ENCODE measurements around the gene CD99L2.

DNA sequence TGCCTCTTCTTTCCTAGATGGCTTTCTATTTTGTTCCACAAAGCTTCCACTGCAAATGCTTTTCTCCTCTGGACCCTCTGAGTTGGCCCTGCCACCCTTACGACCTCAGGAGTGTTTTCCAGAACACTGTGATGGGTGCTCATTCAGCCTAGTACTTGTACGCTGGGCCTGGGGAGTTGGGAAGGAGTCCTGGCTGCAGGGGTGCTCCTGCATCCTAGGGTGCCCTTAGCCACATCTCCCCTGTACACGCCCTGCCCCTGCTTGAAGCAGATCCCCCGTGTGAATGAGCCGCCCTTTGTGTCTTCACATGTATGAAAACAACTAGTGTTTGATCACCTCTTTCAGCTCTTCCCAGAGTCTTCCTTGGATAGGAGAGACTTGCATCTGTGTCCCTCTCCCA, 141.1 kb downstream of the CD99L2 start:
- TF ChIP-seq, protein P1, sequence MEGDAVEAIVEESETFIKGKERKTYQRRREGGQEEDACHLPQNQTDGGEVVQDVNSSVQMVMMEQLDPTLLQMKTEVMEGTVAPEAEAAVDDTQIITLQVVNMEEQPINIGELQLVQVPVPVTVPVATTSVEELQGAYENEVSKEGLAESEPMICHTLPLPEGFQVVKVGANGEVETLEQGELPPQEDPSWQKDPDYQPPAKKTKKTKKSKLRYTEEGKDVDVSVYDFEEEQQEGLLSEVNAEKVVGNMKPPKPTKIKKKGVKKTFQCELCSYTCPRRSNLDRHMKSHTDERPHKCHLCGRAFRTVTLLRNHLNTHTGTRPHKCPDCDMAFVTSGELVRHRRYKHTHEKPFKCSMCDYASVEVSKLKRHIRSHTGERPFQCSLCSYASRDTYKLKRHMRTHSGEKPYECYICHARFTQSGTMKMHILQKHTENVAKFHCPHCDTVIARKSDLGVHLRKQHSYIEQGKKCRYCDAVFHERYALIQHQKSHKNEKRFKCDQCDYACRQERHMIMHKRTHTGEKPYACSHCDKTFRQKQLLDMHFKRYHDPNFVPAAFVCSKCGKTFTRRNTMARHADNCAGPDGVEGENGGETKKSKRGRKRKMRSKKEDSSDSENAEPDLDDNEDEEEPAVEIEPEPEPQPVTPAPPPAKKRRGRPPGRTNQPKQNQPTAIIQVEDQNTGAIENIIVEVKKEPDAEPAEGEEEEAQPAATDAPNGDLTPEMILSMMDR (IDR thresholded peaks at IDR 0.05), result no peak
- TF ChIP-seq POLR2A (IDR thresholded peaks at IDR 0.05), result no peak
